ENCODE data around the gene ATP5F1A.

ATP5F1A gene

GRCh38 chr18:46042571-46043123, 55.4 kb downstream of the ATP5F1A start:
- DNase-seq, result no peak

GRCh38 chr18:46040747-46041104, 57.4 kb downstream of the ATP5F1A start:
- DNase-seq, result no peak

- DNase-seq, result no peak
These were observed 57.9 kb downstream of the ATP5F1A start for GRCh38 chr18:46040033-46040746.

GRCh38 chr18:46037512-46038305, 60.4 kb downstream of the ATP5F1A start:
- DNase-seq, result no peak

- no peak for DNase-seq
These were observed 62.1 kb downstream of the ATP5F1A start for GRCh38 chr18:46035696-46036680.

- no peak for DNase-seq
These were observed 63.9 kb downstream of the ATP5F1A start for GRCh38 chr18:46034230-46034629.

GRCh38 chr18:46031741-46032140, 66.4 kb downstream of the ATP5F1A start:
- no peak for DNase-seq

Measured in NCI-H82 (cell line).